HT-29 (cell line): ENCODE measurements around the gene MGAT4D. TPM values are rescaled to one million over a fixed set of nuclear protein-coding genes. Genes with fewer than 3 reads are reported as not detected.
"Not testable (repeated sequence)": the region's sequence is repeated elsewhere in the genome, so short reads cannot be mapped to it uniquely, and the experiment has no call there.

Experiments
- DNase-seq: peaks from one replicate; pipeline ENCODE4 v3.0.0-alpha.2; 2015; ENCODE audit warnings: low spot score
- total RNA-seq: library from RNA; depleted of rRNA; stranded (reverse); fragments of >200 nt; shearing (Covaris generic); gene quantifications from 2 replicates; pipeline ENCODE4 v1.2.3, GENCODE V29; 2014; rRNA removed

The MGAT4D gene
- not detected in 2 replicates for total RNA-seq

- no peak for DNase-seq
Measured at GRCh38 chr4:140497747-140498636, at the start of gene MGAT4D. Gene MGAT4D (minus strand): TSS chr4:140498293. CDS start chr4:140498222, 71 bp downstream.

GRCh38 chr4:140533951-140534480 lies 35.9 kb upstream of the MGAT4D start:
- DNase-seq = no peak

- no peak for DNase-seq
Measured at GRCh38 chr4:140529434-140529833, 31.3 kb upstream of the MGAT4D start.

GRCh38 chr4:140523857-140524742 lies 26.0 kb upstream of the MGAT4D start, which contains the start of gene ELMOD2:
Gene ELMOD2 (plus strand): TSS chr4:140524168. CDS start chr4:140525429, 1,261 bp downstream.
- DNase-seq = peak; percentile 97

DNA sequence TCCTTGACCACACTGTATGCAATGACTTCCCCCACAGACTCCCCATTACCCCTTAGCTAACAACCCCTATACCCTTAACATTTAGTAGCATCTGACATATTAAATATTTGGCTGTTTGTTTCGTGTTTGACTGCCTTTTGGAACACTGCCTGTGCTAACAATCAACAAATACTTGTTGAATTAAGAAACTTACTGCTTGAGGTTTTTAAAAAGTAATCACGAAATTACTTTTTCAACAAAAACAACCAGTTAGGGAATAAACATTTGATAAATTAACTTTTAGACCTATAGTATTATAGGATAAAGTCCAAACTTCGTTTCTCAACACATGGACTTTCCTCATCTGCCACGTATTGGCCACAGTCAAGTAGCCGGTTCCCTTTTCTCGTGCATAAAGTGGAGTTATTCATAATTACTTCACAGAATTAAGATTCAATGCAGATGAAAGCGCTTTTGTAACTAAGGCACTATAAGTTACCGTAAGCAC lies 25.3 kb upstream of the MGAT4D start:
- no peak for DNase-seq

DNA sequence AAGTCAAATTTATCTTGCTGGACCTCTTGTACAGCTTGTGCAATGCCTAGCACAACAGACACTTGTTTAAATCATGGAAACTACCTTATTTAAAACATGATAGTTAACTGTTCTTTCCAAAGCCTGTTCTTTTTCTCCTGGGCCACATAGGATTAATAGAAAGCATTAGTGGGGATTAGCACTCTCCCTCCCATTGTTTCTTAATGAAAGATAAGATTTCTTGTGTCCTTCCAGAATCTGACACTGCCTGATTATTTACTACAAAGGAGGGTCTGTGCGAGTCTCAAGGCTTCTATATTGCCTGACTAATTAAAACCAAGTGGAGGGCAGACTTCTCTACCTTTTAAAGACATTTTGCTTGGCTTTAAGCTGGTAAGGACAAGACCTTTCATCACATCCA lies 17.3 kb upstream of the MGAT4D start:
- no peak for DNase-seq

DNA sequence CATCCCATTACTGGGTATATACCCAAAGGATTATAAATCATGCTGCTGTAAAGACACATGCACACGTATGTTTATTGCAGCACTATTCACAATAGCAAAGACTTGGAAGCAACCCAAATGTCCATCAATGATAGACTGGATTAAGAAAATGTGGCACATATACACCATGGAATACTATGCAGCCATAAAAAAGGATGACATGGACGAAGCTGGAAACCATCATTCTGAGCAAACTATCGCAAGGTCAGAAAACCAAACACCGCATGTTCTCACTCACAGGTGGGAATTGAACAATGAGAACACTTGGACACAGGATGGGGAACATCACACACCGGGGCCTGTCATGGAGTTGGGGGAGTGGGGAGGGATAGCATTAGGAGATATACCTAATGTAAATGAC lies 15.7 kb upstream of the MGAT4D start:
- DNase-seq = not testable (repeated sequence)

GRCh38 chr4:140504261-140504660 lies 6.2 kb upstream of the MGAT4D start:
- no peak for DNase-seq

- DNase-seq = no peak
Measured at GRCh38 chr4:140499391-140499790, 1.3 kb upstream of the MGAT4D start.

- no peak for DNase-seq
Measured at GRCh38 chr4:140497405-140497746, 717 bp downstream of the MGAT4D start.

DNA sequence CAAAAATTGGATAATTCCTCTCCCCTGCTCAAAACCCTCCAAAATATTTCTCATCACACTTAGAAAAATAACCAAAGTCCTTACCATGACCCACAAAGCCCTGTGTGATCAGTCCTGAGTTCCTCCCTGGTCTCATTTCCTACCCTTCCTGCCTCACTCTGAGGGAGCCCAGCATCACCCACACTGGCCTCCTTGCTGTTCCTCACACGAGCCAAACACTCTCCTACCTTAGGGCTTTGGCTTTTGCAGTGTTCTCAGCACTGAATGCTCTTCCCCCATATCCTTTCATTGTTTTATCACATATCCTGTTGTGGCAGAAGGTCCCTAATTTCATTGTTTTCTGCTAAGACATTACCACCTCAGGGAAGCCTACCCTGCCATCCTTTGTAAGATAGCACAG lies 12.2 kb downstream of the MGAT4D start:
- DNase-seq = no peak

DNA sequence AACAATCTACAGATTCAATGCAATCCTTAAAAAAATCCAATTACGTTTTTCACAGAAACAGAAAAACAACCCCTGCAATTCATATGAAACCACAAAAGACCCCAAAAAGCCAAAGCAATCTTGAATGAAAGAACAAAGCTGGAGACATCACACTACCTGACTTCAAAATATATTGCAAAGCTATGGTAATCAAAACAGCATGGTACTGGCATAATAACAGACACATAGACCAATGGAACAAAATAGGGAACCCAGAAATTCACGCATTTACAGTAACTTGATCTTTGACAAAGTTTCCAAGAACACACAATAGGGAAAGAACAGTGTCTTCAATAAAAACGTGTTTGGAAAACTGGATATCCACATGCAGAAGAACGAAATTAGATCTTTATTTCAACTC lies 14.6 kb downstream of the MGAT4D start:
- DNase-seq = no peak

GRCh38 chr4:140472156-140472555 lies 25.9 kb downstream of the MGAT4D start:
- DNase-seq = no peak

- DNase-seq = no peak
Measured at GRCh38 chr4:140469791-140470733, 28.0 kb downstream of the MGAT4D start.

DNA sequence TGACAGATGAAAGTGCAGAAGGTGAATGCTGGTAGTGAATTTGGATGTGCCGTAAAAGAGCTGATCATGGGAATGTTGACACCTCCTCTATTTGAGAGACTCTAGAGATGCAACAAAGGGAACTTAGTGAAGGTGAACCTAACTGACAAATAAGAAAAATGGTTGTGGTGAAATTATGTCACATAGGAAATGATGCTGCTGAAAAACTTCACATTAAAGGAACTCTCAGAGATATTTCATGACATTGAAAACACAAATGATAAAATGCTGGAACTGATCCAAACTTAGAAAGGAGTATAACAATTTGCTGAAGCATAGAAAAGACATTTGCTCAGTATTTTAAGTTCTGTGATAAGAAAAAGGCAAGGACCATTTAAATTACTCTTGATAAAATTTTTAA lies 31.9 kb downstream of the MGAT4D start:
- no peak for DNase-seq

GRCh38 chr4:140463614-140464013 lies 34.5 kb downstream of the MGAT4D start:
- DNase-seq = no peak

DNA sequence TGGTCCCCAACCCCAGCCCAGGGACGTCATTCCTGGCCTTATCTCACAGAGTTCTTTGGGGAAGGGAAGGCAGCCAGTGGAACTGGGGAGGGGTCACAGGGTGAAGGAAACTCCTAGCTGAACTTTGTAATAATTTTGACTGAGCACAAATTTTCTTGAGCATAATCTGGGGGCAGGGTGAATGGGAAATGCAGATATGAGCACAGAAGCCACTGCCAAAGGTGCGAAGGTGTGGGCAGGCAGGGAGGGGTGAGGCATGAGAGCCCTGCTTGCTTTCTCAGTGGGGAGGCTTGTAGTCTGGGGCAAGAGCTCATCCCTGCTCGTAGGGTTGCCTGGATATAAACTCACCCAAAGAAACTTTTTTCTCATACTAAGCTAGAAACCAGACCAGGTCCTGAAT lies 34.9 kb downstream of the MGAT4D start:
- DNase-seq = no peak

GRCh38 chr4:140450352-140450751 lies 47.7 kb downstream of the MGAT4D start:
- DNase-seq = no peak

DNA sequence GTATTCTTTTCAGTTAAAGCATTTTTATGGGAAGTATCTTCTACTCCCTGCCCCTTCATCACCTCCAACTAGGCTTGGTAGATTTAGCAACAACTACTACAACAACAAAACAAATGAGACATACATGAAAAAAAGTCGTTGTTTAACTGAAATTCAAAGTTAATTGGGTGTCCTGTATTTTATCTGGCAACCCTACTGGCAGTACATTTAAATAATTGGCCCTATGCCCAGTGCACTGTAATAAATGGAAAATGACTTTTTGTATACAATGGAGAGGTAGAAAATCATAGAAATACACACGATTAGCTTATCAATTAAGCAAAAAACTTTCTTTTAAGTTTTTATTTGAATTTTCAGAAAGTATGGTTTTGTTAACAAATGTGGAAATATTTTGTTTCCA lies 49.3 kb downstream of the MGAT4D start:
- DNase-seq = no peak

DNA sequence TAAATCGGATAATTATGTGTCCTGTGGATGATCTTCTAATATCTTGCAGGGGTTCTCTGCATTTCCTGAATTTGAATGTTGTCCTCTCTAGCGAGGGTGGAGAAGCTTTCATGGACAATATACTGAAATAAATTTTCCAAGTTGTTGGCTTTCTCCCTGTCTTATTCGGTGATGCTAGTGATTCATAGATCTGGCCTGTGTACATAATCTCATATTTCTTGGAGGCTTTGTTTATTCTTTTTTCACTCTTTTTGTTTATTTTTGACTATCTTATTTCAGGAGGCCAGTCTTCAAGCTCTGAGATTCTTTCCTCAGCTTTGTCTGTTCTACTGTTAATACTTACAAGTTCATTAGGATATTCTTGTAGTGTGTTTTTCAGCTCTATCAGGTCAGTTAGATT lies 49.9 kb downstream of the MGAT4D start:
- no peak for DNase-seq

- DNase-seq = not testable (repeated sequence)
Measured at GRCh38 chr4:140444347-140444746, 53.7 kb downstream of the MGAT4D start.
